Spleen (tissue), 13 donors: ENCODE data around the gene CTNNA1. TPM values are rescaled to one million over a fixed set of nuclear protein-coding genes. Genes with fewer than 3 reads are reported as not detected.
"Not testable (repeated sequence)": the region's sequence is repeated elsewhere in the genome, so short reads cannot be mapped to it uniquely, and the experiment has no call there.

Experiments
- DNase-seq: peaks from one replicate; pipeline ENCODE4 v3.0.0-alpha.2; 2020
- H3K27ac ChIP-seq, 8 donors: fragments of 200-600 bp; sonication (generic) in 7 of 8; 1 replicate in 4 of 8; 2 replicates in 4 of 8; pipeline versions ENCODE4 v1.5.0 to v1.8.0; 2016 to 2021; ENCODE audit warnings: inconsistent platforms in 4 of 8, mild to moderate bottlenecking in 4 of 8, moderate library complexity in 1 of 8
- H3K27me3 ChIP-seq, 7 donors: fragments of 200-600 bp; sonication (generic) in 6 of 7; replicated peaks in 1 of 7; 1 replicate in 4 of 7; 2 replicates in 3 of 7; pipeline versions ENCODE4 v1.5.0 to v1.8.0; 2016 to 2021; ENCODE audit warnings: inconsistent platforms in 3 of 7, mild to moderate bottlenecking in 1 of 7
- H3K36me3 ChIP-seq, 6 donors: fragments of 200-600 bp; sonication (generic) in 5 of 6; 1 replicate in 4 of 6; 2 replicates in 2 of 6; pipeline versions ENCODE4 v1.5.0 to v1.8.0; 2016 to 2021; ENCODE audit warnings: inconsistent platforms in 2 of 6
- H3K4me1 ChIP-seq, 6 donors: fragments of 200-600 bp; sonication (generic) in 5 of 6; 1 replicate in 3 of 6; 2 replicates in 3 of 6; pipeline versions ENCODE4 v1.5.0 to v1.8.0; 2016 to 2021; ENCODE audit warnings: inconsistent platforms in 3 of 6
- H3K4me3 ChIP-seq, 8 donors: fragments of 200-600 bp; sonication (generic) in 7 of 8; 1 replicate in 4 of 8; 2 replicates in 4 of 8; pipeline versions ENCODE4 v1.5.0 to v1.8.0; 2016 to 2021; ENCODE audit warnings: inconsistent platforms in 4 of 8, mild to moderate bottlenecking in 4 of 8, moderate library complexity in 2 of 8
- H3K9me3 ChIP-seq, 8 donors: fragments of 200-600 bp; sonication (generic) in 7 of 8; 1 replicate in 4 of 8; 2 replicates in 4 of 8; pipeline versions ENCODE4 v1.5.0 to v1.8.0; 2016 to 2021; ENCODE audit warnings: inconsistent platforms in 4 of 8
- POLR2A ChIP-seq, 3 donors: fragments of 450-650 bp; IDR thresholded peaks; one replicate each; pipeline ENCODE4 v1.5.1; 2017; ENCODE audit warnings: antibody characterized with exemption in 3 of 3, mild to moderate bottlenecking in 1 of 3
- POLR2AphosphoS5 ChIP-seq, 3 donors: sonication (generic); formaldehyde crosslinking; IDR thresholded peaks; one replicate each; pipeline ENCODE4 v1.5.1; 2017; ENCODE audit warnings: antibody characterized with exemption in 3 of 3
- WGBS, 5 donors: extraction: QIAGEN DNeasy Blood & Tissue Kit in 3 of 5; methylation state at CpG; one replicate each; pipeline versions ENCODE4 v1.1.5 to v1.1.7; 2013 to 2018; 5-methylcytosine and 5-hydroxymethylcytosine counted together
- intact Hi-C: fragments of 100-400 bp; cut with DNase I; formaldehyde crosslinking; loops from one replicate; pipeline ENCODE4 v1.15.0; 2023; ENCODE audit warnings: low total_unique reads
- long read RNA-seq, 2 donors: transcript quantifications; one replicate each; lab custom pipeline, GENCODE V29; 2026
- polyA plus RNA-seq, 3 donors: library from polyadenylated mRNA; stranded (reverse); fragments of 200-250 nt; gene quantifications; one replicate each; pipeline ENCODE4 v1.2.1, GENCODE V29; 2013
- total RNA-seq, 7 donors: library from RNA; depleted of rRNA in 3 of 7; stranded (reverse); fragments of >200 nt in 3 of 7; fragmentation: NEBNext Ultra II Directional in 4 of 7; extraction: Animal tissue kit (Norgen Biotek cat#: 25700) in 4 of 7; gene quantifications; one replicate each; pipeline versions ENCODE4 v1.1.0 to v1.2.1, GENCODE V29; 2016 to 2021
- TF ChIP-seq, protein P1 (sequence below), 11 experiments: fragments of 200-600 bp in 7 of 11; fragments of 450-650 bp in 4 of 11; sonication (generic) in 4 of 11; IDR thresholded peaks in 8 of 11; conservative IDR thresholded peaks in 3 of 11; 1 replicate in 7 of 11; 2 replicates in 4 of 11; pipeline versions ENCODE4 v1.4.0 to v1.8.0; 2016 to 2021; ENCODE audit warnings: antibody characterized with exemption in 11 of 11, inconsistent platforms in 4 of 11, mild to moderate bottlenecking in 1 of 11
- donor health status: healthy with polysubstance abuse.
- donor health status: DM: no; HTN: no; CAD: no; lungs with moderate emphysema.
- donor health status: DM: no; HTN: no; CAD: no.
- donor health status: Bipolar disorder and iron deficiency.
- donor health status: healthy.
- donor health status: DM: no; HTN: no; CAD: no.
- donor health status: DM: yes; HTN: yes; CAD: no.

The CTNNA1 gene, protein sequence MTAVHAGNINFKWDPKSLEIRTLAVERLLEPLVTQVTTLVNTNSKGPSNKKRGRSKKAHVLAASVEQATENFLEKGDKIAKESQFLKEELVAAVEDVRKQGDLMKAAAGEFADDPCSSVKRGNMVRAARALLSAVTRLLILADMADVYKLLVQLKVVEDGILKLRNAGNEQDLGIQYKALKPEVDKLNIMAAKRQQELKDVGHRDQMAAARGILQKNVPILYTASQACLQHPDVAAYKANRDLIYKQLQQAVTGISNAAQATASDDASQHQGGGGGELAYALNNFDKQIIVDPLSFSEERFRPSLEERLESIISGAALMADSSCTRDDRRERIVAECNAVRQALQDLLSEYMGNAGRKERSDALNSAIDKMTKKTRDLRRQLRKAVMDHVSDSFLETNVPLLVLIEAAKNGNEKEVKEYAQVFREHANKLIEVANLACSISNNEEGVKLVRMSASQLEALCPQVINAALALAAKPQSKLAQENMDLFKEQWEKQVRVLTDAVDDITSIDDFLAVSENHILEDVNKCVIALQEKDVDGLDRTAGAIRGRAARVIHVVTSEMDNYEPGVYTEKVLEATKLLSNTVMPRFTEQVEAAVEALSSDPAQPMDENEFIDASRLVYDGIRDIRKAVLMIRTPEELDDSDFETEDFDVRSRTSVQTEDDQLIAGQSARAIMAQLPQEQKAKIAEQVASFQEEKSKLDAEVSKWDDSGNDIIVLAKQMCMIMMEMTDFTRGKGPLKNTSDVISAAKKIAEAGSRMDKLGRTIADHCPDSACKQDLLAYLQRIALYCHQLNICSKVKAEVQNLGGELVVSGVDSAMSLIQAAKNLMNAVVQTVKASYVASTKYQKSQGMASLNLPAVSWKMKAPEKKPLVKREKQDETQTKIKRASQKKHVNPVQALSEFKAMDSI
- total RNA-seq (100 to 1,000 TPM; 153 to 313 (median 205) TPM), polyA plus RNA-seq (10 to 100 TPM; 26.7 to 59.7 (median 27.7) TPM)
- long read RNA-seq, donor 1, transcript CTNNA1-201 (18 exons, 3,756 nt) = major isoform, 28 of 106 reads
- long read RNA-seq, donor 1, transcript CTNNA1-236 (2 exons, 2,044 nt) = minor isoform, 6 of 106 reads
- long read RNA-seq, donor 1, partial matches to known transcripts = 71 of 106 reads
- long read RNA-seq, donor 1, other reads (novel, unspliced or antisense) = 0 of 106 reads
- long read RNA-seq, donor 2, transcript CTNNA1-201 (18 exons, 3,756 nt) = major isoform, 14 of 39 reads
- long read RNA-seq, donor 2, transcript CTNNA1-236 (2 exons, 2,044 nt) = minor isoform, 6 of 39 reads
- long read RNA-seq, donor 2, partial matches to known transcripts = 19 of 39 reads
- long read RNA-seq, donor 2, other reads (novel, unspliced or antisense) = 0 of 39 reads

GRCh38 chr5:138752951-138753793, at the start of gene CTNNA1:
CTNNA1 (plus strand) TSS chr5:138753425; CDS start chr5:138781925, 28,500 bp downstream.
- Histone ChIP-seq H3K36me3 (peaks cover 0 to 8% (median 4%) of the 10 kb centered on the region in 6 donors), H3K27ac (peak within 1 kb of the TSS; percentile 77 to 98 (median 97)), H3K4me1 (peaks cover 0 to 56% (median 34%) of the 10 kb centered on the region in 6 donors), H3K9me3 (peaks cover 0 to 10% (median 5%) of the 10 kb centered on the region in 8 donors), H3K4me3 (peak within 1 kb of the TSS; percentile 76 to 97 (median 91)), H3K27me3 (peaks cover 0 to 14% (median 0%) of the 10 kb centered on the region in 7 donors)
- TF ChIP-seq, protein P1, sequence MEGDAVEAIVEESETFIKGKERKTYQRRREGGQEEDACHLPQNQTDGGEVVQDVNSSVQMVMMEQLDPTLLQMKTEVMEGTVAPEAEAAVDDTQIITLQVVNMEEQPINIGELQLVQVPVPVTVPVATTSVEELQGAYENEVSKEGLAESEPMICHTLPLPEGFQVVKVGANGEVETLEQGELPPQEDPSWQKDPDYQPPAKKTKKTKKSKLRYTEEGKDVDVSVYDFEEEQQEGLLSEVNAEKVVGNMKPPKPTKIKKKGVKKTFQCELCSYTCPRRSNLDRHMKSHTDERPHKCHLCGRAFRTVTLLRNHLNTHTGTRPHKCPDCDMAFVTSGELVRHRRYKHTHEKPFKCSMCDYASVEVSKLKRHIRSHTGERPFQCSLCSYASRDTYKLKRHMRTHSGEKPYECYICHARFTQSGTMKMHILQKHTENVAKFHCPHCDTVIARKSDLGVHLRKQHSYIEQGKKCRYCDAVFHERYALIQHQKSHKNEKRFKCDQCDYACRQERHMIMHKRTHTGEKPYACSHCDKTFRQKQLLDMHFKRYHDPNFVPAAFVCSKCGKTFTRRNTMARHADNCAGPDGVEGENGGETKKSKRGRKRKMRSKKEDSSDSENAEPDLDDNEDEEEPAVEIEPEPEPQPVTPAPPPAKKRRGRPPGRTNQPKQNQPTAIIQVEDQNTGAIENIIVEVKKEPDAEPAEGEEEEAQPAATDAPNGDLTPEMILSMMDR (IDR thresholded peaks at IDR 0.05 in 8 of 11, conservative IDR thresholded peaks at IDR 0.05 in 3 of 11) = peak in 1 of 11 experiments; percentile 10
- TF ChIP-seq POLR2A (IDR thresholded peaks at IDR 0.05) (peak in 1 of 3 donors; percentile 30), POLR2AphosphoS5 (IDR thresholded peaks at IDR 0.05) (peak; percentile 73 to 79 (median 77))
- intact Hi-C loops = no loop called here
- peak; percentile 93 for DNase-seq
- 0 to 1% (median 1%) methylated on average over 16 to 102 of the region's 102 CpGs for WGBS, 5 donors

- H3K36me3 ChIP-seq, H3K4me1 ChIP-seq, intact Hi-C loops, H3K4me3 ChIP-seq, H3K27ac ChIP-seq, H3K9me3 ChIP-seq, DNase-seq: not testable (repeated sequence)
- H3K27me3 ChIP-seq = peaks cover 0 to 27% (median 0%) of the 10 kb centered on the region in 7 donors
- WGBS, 5 donors = 86 to 98% (median 89%) methylated on average over 3 of the region's 3 CpGs
Observed at GRCh38 chr5:138703777-138704176, 49.4 kb upstream of the CTNNA1 start.

DNA sequence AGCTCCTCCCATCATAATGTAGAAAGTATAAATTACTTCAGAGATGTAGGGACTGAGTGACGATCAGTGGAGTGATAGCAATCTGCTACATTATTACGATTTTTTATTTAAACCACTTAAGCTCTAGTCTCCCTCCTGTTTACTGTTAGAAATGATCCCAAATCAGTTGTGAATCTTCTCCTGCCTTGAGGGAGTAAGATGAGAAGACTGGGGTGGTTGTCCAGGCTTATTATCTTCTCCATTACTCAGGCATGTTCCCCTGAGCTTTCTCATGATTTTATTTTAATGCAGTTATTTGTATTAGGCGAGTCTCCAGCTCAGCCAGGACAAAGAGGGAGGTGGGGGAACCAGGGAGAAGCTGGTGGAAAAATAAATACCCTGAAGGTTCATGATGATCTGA, 48.2 kb upstream of the CTNNA1 start:
- Histone ChIP-seq H3K27me3 (peaks cover 0 to 27% (median 0%) of the 10 kb centered on the region in 7 donors), H3K4me3 (no peak overlapping the region), H3K36me3 (no peaks in the 10 kb centered on the region), H3K9me3 (no peaks in the 10 kb centered on the region), H3K4me1 (no peaks in the 10 kb centered on the region), H3K27ac (no peak overlapping the region)
- TF ChIP-seq POLR2AphosphoS5 (IDR thresholded peaks at IDR 0.05) (no peak), POLR2A (IDR thresholded peaks at IDR 0.05) (no peak)
- TF ChIP-seq, protein P1 (IDR thresholded peaks at IDR 0.05 in 8 of 11, conservative IDR thresholded peaks at IDR 0.05 in 3 of 11) = no peak
- no peak for DNase-seq
- WGBS, 5 donors = 80 to 90% (median 82%) methylated on average over 3 of the region's 3 CpGs
- intact Hi-C loops = no loop called here
